ENCODE data around the gene CSNK1D.

The CSNK1D gene

DNA sequence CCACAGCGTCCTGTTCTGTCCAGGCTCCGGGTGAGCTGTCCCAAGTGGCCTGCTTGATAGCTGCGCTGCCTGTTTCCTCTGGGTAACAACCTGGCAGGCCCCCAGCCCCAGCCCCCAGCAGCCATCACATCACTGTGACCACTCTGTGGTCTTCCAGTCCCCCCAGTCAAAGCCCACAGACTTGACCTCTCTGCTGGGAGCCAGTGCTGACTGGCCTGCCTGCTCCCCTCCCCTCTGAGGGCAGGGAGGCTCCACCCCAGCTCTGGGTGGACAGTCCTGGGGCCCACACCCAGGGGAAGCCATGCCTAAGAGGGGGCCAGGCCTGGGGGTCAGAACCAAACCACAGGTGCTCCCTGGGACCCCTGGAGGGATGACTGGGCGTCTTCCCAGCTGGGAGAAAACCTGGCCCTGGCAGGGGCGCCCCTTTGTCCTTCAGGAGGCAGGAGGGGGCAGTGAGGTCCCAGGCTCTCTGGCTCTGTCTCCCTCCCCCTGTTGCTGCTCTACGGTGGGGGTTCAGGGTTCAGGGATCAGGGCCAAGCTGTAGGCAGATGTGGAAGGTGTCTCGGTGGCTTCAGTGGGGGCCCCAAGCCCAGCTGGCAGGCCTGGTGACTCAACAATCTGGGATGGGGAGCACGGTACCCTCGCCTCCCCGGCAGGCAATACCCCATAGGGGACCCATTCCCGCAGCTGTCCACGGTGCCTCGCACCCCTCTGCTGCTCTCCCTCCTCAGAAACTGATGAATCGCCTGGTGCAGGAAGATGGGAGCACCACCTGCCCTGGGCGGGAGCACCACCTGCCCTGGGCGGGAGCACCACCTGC, 46.5 kb downstream of the CSNK1D start:
- no peak for DNase-seq

DNA sequence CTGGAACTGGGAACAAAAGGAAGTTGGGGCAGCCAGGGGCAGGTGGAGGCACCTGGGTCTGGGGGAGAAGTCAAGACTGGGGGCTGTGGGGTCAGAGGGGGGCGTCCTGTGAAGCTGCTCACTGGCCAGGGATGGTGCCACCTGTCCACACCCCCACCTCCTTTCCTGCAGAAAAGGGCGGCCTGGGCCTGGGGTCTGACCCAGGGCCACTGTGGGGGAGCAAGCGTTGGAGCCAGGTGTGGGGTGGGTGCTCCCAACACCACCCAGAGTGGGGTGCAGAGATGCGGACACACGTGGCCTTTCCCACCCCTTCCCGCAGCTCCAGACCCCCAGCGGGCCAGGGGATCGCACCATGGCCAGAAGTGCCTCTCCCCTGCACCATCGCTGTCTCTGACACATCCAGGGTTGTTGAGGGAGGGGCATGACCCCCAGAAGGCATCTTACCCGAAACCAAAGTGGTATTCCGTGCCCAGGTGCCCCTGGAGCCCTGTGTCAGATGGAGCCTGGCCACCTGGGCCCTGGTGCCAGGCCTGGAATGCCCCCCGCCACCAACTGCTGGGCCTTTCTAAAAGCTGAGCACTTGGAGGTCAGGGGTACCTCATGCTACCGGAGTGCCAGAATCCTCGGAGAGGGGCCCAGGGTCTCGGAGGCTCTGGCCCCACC, 47.2 kb downstream of the CSNK1D start:
- no peak for DNase-seq

DNA sequence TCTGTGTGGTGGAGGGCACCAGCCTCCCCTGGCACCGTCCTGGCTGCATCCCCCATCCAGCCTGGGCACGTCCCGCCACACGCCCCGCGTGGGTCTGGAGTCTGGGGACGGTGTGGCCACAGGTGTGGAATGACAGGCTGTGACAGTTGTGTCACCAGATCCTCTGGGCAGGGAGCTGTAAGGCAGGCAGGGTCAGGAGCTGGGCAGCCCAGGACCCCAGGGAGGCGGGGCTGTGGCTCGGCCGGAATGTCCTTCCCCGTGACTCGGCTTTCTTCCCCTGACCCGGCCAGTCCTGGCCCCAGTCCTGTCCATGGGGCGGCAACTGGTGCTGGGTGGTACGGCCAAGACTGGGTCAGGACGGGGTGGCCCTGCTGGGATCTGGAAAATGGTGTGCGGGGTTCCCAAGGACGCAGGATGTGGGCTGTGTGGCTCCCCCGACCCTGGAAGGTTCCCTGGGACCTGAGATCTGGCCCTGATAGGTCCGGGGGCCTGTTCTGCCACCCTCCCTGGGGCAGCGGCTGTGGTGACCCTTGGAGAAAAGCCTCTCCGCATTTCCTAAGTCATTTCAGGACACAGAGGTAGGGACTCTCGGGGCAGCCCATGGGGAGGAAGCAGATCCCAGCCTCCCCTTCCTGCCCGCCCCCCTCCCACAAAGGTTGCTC, 48.0 kb downstream of the CSNK1D start:
- DNase-seq: no peak

DNA sequence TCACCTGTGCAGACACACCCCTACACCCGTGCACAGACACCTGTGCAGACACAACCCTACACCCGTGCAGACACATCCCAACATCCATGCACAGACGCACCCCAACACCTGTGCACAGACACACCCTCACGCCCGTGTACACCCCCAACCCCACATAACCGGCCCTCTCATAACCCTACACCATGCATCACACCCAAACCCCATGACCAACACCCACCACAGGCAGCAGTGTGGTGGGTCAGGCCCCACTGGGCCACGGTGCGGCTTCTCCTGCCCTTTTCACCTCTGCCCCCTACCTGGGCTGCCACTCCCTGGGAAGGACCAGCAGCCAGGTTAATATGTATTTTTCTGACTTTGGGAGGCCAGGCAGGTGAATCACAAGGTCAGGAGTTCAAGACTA, 48.8 kb downstream of the CSNK1D start:
- DNase-seq: no peak

DNA sequence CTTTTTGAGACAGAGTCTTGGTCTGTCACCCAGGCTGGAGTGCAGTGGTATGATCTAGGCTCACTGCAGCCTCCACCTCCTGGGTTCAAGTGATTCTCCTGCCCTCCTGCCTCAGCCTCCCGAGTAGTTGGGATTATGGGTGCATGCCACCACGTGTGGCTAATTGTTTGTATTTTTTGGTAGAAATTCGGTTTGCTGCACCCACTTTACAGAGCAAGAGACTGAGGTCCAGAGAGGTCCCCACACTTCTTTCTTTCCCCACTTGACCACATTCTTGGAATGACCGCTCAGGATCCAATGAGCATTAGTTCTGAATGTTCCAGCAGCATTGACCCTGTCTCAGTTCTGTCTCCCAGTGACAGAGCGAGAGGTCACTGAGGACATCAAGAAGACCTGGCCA, 50.0 kb downstream of the CSNK1D start:
- no peak for DNase-seq

DNA sequence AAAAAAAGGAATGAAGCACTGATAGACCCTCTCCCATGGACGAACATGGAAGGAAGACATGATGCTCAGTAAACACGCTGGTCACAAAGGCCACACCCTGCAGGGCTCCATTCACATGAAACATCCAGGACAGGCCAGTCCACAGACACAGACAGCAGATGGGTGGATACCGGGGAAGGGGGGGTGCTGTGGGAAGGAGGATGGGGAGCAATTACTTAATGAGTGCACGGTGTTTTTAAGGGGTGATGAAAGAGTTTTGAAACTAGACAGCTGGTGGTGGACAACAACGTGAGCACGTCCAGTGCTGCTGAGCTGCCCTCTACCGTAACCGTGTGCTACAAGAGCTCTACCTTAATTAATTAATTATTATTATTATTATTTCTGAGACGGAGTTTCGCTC, 50.7 kb downstream of the CSNK1D start:
- DNase-seq: no peak

DNA sequence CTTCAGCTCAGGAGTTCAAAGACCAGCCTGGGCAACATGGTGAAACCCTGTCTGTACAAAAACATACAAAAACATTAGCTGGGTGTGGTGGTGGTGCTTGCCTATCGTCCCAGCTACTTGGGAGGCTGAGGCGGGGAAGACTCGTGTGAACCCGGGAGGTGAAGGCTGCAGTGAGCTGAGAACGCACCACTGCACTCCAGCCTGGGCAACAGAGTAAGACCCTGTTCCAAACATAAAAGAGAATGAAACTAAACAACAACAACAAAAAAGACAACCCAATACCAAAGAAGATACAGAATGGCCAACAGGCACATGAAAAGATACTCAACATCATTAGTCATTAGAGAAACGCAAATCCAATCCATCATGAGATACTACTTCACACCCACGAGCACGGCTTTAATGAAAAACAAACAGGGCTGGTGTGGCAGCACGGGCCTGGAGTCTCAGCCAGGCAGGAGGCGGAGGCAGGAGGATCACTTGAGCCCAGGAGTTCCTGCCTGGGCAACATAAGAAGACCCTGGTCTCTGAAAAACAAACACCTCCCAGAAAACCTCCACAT, 52.1 kb downstream of the CSNK1D start:
- DNase-seq: no peak

DNA sequence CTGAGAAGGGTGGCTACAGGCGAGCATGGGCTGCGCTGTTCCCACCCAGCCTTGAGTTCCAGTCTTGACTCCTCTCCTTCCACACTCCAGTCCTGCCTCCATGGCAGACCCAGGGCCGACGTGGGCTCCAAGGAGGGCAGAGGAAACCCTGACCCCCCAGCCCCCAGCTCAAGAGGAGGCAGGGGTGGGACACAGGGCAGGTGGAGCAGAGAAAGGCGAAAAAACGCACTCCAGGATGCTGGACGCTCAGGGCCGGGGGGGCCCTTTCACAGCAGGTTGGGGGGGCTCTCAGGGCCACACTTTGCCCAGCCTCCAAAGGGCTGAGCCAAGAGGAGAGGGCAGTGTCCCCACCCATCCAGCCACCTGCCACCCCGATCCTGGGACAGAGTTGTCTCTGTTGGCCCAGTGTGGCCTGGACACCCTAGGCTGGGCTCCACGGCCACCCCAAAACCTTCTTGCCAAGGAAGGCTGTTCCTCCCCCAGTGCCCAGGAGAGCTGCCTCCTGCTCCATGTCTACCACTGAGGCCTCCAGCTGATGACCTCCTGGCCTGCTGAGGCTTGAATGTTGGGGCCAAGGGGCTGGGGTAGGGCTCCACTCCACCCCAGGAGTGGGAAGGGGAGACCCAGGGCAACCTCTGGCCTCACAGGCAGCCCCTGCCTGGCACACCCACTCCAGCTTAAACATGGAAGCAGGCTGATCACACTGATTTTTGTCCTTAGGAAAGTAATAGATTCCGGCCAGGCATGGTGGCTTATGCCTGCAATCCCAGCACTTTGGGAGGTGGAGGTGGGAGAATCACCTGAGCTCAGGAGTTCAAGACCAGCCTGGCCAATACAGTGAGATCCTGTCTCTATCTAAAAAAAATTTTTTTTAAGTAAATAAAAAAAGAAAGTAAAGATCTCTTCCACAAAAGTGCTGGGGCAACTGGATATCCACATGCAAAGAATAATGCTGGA, 53.5 kb downstream of the CSNK1D start:
- no peak for DNase-seq

DNA sequence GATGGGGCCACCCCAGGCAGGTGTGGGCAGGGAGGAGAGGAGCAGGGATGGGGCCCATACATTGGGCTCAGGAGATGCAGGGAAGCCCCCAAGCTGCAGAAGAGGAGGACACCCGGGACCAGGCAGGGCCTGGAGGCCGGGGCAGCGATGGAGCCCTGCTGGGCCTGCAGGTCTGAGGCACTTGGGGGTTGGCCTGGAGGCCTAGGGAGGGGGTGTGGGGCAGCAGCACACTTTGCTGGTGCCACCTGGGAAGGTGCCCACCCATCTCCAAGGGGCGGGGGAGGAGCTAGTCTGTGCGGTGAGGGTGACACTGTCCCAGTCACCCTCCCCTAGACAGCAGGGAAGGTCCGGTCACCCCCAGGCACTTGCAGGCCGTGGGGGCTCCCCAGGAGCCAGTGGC, 54.4 kb downstream of the CSNK1D start:
- DNase-seq: no peak

DNA sequence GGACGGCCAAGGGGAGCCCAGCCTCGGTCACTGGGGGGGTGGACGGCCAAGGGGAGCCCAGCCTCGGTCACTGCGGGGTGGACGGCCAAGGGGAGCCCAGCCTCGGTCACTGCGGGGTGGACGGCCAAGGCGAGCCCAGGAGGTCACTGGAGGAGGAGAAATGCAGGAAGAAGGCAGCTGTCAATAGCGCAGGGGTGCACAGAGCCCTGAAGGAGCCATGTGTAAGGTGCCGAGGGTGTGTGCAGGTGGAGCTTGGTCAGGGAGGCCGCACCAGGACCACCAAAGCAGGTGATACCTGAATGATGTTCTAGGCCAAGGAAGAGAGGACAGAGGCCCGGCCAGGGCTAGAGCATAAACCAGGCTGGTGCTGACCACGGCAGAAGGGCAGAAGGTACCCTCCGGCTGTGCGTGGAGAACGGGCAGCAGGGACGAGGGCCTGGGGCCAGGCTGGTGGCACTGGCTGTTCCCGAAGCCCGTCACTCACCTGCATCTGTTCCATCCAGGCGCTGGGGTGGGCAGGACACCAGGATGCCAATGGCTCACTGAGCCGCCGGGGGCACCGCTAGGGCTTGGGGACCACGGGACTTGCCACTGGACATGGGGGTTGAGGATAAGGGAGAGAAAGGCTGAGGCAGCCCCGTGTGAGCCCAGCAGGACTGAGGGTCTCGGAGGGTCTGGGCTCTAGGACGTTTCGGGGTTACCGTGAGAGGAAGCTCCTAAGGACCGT, 55.0 kb downstream of the CSNK1D start:
- no peak for DNase-seq

DNA sequence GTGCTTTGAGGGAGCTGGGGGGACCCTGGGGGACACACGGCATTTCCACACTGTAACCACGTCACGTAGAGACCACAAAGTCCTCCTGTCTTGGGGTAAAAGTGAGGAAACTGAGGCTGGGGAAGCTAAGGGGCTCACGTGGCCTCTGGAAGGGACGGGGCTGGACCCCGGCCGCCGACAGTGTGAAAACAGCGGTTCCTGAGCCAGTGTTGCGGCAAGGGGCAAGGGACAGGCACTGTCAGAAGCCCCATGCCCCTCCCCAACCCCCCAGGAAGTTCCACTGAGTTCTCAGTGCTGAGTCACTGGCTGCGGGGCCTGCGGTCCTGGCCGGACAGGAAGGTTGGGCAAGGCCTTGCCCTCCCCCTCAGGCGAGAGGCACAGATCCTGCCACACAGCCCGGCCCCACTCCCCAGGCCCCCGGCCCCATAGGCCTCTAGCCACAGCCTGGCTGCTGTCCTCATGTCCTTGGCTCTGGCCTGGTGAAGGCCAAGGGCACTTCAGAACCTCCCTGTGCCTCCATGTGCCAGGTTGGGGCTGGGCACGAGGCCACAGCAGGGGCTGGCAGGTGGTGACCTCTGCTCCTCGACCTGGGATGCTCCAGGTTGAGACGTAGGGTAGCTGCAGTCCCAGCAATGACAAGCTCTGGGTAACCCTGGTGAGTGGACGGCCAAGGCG, 55.8 kb downstream of the CSNK1D start:
- peak; percentile 97 for DNase-seq

DNA sequence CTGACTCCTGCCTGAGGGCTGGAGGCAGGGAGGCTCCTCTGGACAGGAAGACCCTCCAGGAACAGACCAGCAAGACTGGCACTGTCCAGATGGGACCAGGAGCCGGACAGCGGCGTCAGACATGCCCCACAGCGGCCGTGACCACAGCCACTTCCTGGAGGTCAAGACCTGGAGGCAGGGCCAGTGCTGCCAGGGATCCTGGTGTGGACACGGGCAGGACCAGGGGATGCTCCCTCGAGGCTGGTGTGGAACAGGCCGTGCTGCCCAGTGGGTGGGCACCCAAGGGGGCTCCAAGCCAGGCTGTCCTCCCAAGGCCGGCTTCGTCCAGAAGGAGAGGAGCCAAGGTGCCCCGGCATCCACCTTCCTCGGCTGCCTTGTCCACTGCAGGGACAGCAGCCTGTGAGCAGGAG, 56.4 kb downstream of the CSNK1D start:
- DNase-seq: peak; percentile 75

DNA sequence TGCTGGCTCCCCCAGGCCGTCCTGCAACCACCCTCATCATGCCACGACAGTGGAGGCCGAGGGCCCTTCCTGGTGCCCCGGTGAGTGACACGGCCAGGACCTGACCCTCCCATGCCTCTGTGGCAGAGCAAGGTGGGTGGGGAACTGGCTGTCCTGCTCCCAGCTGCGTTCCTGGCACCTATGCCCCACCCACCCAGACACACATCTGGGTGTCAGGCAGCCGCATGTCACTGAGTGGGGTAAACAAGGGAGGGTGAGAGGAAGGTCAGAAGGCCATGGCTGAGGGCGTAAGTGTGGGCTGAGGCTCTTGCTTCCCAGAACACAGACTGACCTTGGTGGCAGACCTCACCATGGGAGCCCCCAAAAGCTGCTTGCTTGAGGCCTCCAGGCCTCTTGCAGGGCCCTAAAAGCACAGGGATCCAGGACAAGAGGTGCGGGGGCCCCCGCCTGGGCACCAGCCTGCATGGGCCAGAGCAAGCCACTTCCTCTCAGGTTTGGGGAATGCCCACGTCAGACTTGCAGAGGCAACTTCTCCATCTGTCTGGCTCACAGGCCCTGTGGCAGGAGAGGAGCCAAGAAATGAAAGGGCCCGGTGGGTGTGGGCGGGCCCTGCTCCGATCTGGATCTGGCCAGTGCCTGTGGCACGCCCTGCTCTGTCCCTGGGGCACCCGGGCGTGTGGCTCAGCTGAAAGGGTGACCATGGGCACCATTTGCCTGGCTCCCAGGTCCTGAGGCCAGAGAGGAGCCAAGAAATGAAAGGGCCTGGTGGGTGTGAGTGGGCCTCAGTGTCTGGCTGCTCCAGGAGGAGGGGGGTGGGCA, 57.0 kb downstream of the CSNK1D start:
- peak; percentile 95 for DNase-seq

DNA sequence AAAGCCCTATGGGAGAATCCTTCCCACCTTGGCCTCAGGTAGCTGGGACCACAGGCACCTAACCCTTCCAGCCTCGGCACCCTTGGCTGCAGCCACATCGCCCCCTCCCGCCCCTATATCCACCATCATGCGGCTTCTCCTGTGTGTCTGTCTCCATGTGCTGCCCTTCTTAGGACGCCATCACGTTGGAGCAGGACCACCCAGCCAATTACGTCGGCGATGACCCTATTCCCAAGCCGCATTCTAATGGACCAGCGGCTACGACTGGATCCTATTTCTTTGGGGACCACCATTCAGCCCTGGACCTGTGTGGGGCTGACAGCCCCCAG, 57.6 kb downstream of the CSNK1D start:
- no peak for DNase-seq

DNA sequence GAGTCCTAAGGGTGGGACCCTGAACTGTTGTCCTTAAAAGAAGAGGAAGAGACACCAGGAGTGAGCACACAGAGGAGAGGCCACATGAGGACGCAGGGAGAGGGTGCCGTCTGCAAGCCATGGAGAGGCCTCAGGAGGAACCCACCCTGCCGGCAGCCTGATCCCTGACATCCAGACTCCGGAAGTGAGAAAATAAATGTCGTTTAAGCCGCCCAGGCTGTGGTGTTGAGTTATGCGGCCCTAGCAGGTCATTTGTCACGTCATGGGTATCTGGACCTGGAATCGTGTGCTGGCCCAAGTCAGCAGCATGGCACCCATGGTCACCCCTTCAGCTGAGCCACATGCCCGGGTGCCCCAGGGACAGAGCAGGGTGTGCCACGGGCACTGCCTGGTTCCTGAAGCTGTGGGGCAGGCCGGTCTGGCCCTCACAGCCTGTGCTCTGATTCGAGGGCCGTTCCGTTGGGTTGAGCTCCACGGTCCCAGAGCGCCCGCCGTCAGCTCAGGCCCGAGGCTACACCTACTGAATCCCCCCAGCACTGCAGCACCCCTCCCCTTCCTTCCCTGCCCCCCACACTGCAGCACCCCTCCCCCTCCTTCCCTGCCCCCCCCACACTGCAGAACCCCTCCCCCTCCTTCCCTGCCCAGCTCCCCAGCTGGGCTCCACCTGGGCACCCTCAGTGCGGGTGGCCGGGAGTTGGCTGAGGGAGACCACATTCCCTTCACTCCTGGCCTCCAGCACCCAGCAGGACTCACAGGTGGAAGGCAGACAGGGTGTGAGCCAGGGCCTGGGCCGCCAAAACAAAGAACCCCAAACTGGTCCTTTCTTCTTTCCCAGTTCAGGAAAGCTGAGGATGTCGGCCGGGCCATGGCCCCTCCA, 58.2 kb downstream of the CSNK1D start:
- DNase-seq: no peak

DNA sequence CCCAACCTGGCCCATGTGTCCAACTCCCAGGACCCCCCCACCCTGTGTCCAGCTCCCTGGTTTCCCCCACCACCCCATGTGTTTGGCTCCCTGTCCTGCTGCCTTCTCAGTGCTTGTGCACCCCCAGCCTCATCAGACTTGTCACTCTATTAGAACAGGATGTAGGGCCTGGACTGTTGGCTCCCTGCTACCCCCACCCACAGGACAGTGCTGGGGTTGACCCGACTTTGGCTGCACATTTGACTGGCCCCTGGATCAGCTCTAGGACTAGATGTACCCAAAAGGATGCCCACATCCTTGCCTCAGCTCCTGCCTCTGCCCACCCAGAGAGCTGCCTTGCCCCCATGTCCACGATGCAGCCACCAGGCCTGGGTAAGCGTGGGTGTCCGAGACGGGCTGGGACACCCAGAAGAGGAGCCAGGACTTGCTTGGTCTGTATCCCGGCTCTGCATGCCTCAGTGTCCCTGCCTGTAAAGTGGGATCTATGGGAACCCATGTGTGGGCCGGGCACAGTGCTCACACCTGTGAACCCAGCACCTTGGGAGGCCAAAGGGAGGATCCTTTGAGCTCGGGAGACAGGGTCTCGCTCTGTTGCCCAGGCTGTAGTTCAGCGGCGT, 59.4 kb downstream of the CSNK1D start:
- no peak for DNase-seq

DNA sequence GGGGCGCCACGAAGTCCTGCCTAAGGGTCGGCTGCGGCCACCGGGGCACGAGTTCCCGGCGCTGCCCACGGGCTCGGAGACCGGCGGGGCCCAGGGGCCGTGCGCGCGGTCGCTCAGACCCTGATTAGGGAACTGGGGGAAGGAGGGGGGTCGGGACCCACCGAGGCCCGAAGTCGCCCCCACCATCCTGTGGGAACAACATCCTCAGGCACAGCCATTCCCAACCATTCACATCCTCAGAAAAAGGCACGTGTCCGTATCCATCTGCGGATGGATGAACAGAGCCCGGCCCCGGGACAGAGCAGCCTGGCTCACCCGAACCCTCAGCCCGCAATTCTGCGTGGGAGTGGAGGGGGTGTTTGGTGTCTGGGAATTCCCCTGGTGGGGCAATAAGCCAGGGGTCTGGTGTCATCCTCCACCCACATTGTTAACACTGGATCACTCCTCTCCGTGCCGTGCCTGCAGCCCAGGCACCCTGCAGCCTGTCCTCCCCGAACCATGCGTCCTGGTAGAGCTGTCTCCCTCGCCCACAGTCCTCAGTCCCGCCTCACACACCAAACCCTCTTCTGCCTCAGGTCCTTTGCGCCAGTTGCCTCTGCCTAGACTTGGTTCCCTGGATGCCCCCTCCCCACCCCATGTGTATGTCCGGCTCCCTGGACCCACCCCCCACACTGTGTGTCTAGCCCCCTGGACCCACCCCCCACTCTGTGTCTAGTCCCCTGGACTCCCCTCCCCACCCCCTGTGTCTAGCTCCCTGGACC, 60.1 kb downstream of the CSNK1D start:
- DNase-seq: peak; percentile 85

All from EL (cell line).